Right lobe of liver (tissue), 4 donors: Measurements from ENCODE around the gene GRB10.

Source experiments
- POLR2A ChIP-seq: fragments of 450-650 bp; IDR thresholded peaks from one replicate; pipeline ENCODE4 v1.6.1; 2017; ENCODE audit warnings: antibody characterized with exemption, mild to moderate bottlenecking
- TF ChIP-seq, protein P1 (sequence below), 4 donors: fragments of 200-600 bp in 3 of 4; fragments of 450-650 bp in 1 of 4; IDR thresholded peaks; one replicate each; pipeline versions ENCODE4 v1.5.1 to v1.8.0; 2016 to 2022; ENCODE audit warnings: antibody characterized with exemption in 4 of 4, mild to moderate bottlenecking in 2 of 4
- donor health status: DM: no; HTN: no; CAD: no.
- donor health status: DM: no; HTN: no; CAD: no.
- donor health status: DM: no; HTN: yes; CAD: no.

DNA sequence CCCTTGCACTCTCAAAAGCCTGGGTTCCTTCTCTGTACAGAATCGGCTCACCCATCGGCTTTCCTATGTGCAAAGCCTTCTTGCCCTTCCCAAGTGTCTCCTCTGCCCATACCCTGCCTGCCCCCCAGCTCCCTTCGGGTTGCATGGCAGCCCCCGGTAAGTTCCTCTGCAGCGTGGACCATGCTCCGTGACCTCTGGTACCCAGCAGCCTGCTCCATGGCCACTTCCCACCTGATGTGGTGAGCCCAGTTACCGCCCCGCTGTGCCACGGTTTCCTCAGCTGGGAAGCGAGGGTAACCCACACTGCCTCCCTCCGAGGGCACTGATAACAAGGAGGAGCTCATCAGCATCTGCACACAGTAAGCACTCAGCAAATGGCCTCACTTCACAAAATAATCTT, 110.7 kb downstream of the GRB10 start:
- TF ChIP-seq, protein P1, sequence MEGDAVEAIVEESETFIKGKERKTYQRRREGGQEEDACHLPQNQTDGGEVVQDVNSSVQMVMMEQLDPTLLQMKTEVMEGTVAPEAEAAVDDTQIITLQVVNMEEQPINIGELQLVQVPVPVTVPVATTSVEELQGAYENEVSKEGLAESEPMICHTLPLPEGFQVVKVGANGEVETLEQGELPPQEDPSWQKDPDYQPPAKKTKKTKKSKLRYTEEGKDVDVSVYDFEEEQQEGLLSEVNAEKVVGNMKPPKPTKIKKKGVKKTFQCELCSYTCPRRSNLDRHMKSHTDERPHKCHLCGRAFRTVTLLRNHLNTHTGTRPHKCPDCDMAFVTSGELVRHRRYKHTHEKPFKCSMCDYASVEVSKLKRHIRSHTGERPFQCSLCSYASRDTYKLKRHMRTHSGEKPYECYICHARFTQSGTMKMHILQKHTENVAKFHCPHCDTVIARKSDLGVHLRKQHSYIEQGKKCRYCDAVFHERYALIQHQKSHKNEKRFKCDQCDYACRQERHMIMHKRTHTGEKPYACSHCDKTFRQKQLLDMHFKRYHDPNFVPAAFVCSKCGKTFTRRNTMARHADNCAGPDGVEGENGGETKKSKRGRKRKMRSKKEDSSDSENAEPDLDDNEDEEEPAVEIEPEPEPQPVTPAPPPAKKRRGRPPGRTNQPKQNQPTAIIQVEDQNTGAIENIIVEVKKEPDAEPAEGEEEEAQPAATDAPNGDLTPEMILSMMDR (IDR thresholded peaks at IDR 0.05): no peak
- no peak for TF ChIP-seq POLR2A
